Measurements from ENCODE around the gene INTS1. TPM values are rescaled to one million over a fixed set of nuclear protein-coding genes. Genes with fewer than 3 reads are reported as not detected.
"Not testable (repeated sequence)": the region's sequence is repeated elsewhere in the genome, so short reads cannot be mapped to it uniquely, and the experiment has no call there.

INTS1 gene
- polyA plus RNA-seq, 1 donor = 55.4 TPM

- DNase-seq = no peak
Measured at GRCh38 chr7:1532456-1533254, 28.5 kb upstream of the INTS1 start.

- DNase-seq = no peak
Measured at GRCh38 chr7:1531979-1532455, 27.8 kb upstream of the INTS1 start.

- no peak for DNase-seq
Measured at GRCh38 chr7:1531263-1531978, 27.2 kb upstream of the INTS1 start.

- DNase-seq = no peak
Measured at GRCh38 chr7:1530946-1531262, 26.7 kb upstream of the INTS1 start.

GRCh38 chr7:1529383-1530116 lies 25.4 kb upstream of the INTS1 start:
- DNase-seq = no peak

- DNase-seq = no peak
Measured at GRCh38 chr7:1526271-1526754, 22.1 kb upstream of the INTS1 start.

- DNase-seq = no peak
Measured at GRCh38 chr7:1525409-1525808, 21.2 kb upstream of the INTS1 start.

GRCh38 chr7:1523844-1524243 lies 19.7 kb upstream of the INTS1 start:
- DNase-seq = no peak

- DNase-seq = no peak
Measured at GRCh38 chr7:1523208-1523607, 19.0 kb upstream of the INTS1 start.

- DNase-seq = no peak
Measured at GRCh38 chr7:1521456-1521855, 17.3 kb upstream of the INTS1 start.

GRCh38 chr7:1520539-1521234 lies 16.5 kb upstream of the INTS1 start:
- no peak for DNase-seq

GRCh38 chr7:1519322-1519922 lies 15.2 kb upstream of the INTS1 start:
- not testable (repeated sequence) for DNase-seq

GRCh38 chr7:1516586-1517251 lies 12.5 kb upstream of the INTS1 start:
- DNase-seq = no peak

- DNase-seq = not testable (repeated sequence)
Measured at GRCh38 chr7:1515509-1515967, 11.3 kb upstream of the INTS1 start.

- no peak for DNase-seq
Measured at GRCh38 chr7:1514995-1515401, 10.8 kb upstream of the INTS1 start.

- DNase-seq = no peak
Measured at GRCh38 chr7:1514407-1514806, 10.2 kb upstream of the INTS1 start.

GRCh38 chr7:1513657-1514095 lies 9.5 kb upstream of the INTS1 start:
- no peak for DNase-seq

GRCh38 chr7:1512781-1513656 lies 8.8 kb upstream of the INTS1 start:
- no peak for DNase-seq

Data from left kidney (tissue), 2 donors.